Renal cortex interstitium (tissue), 11 donors: Measurements from ENCODE around the gene AKT1. TPM values are rescaled to one million over a fixed set of nuclear protein-coding genes. Genes with fewer than 3 reads are reported as not detected.
A peak's percentile ranks its signal among the peaks of the same experiment; 100 is the strongest.
"Not testable (repeated sequence)": the region's sequence is repeated elsewhere in the genome, so short reads cannot be mapped to it uniquely, and the experiment has no call there.

Experiments
- DNase-seq, 11 donors: peaks; one replicate each; pipeline ENCODE4 v3.0.0-alpha.2; 2013; ENCODE audit warnings: low read depth in 9 of 11, low spot score in 4 of 11; ENCODE audit errors: extremely low read depth in 1 of 11
- polyA plus RNA-seq, 3 donors: library from polyadenylated mRNA; unstranded; fragments of 120-200 nt; gene quantifications; one replicate each; pipeline ENCODE4 v1.2.1, GENCODE V29; 2013; ENCODE audit not compliant: insufficient read length in 3 of 3

AKT1 gene
- polyA plus RNA-seq, 3 donors = 100 to 145 (median 127) TPM

GRCh38 chr14:104734991-104735779 is 60.4 kb downstream of the AKT1 start:
- DNase-seq = peak in 1 of 11 donors; percentile 23

- no peak for DNase-seq
Observed at GRCh38 chr14:104734601-104734990, 61.0 kb downstream of the AKT1 start.

GRCh38 chr14:104734051-104734587 is 61.4 kb downstream of the AKT1 start:
- no peak for DNase-seq

- no peak for DNase-seq
Observed at GRCh38 chr14:104732931-104733681, 62.4 kb downstream of the AKT1 start.

- DNase-seq = no peak
Observed at GRCh38 chr14:104732355-104732804, 63.2 kb downstream of the AKT1 start.

- no peak for DNase-seq
Observed at GRCh38 chr14:104731320-104732294, 63.9 kb downstream of the AKT1 start.

- DNase-seq = no peak
Observed at GRCh38 chr14:104730487-104730886, 65.1 kb downstream of the AKT1 start.

GRCh38 chr14:104729835-104730181 is 65.7 kb downstream of the AKT1 start:
- DNase-seq = no peak

GRCh38 chr14:104729176-104729834 is 66.2 kb downstream of the AKT1 start:
- DNase-seq = not testable (repeated sequence)

GRCh38 chr14:104728631-104729030 is 66.9 kb downstream of the AKT1 start:
- DNase-seq = no peak

GRCh38 chr14:104726600-104727451 is 68.7 kb downstream of the AKT1 start:
- no peak for DNase-seq

- no peak for DNase-seq
Observed at GRCh38 chr14:104725772-104726548, 69.6 kb downstream of the AKT1 start.

GRCh38 chr14:104724981-104725771 is 70.4 kb downstream of the AKT1 start:
- peak in 3 of 11 donors; percentile 48 to 77 (median 58) for DNase-seq

GRCh38 chr14:104724407-104724980 is 71.1 kb downstream of the AKT1 start:
- DNase-seq = no peak

GRCh38 chr14:104723651-104724406 is 71.7 kb downstream of the AKT1 start, which contains the start of gene ADSS1:
Gene ADSS1, plus strand, starts transcription at chr14:104724229. Its CDS starts 42 bp downstream, at chr14:104724271.
- peak in 2 of 11 donors; percentile 17 to 53 for DNase-seq
